22Rv1 (cell line): ENCODE measurements around the gene HSPA8.

Experiments used
- CTCF ChIP-seq: fragments of 450-650 bp; IDR thresholded peaks from 2 replicates; pipeline ENCODE4 v1.5.1; 2017; ENCODE audit warnings: mild to moderate bottlenecking
- ZFX ChIP-seq: fragments of 450-650 bp; IDR thresholded peaks from 2 replicates; pipeline ENCODE4 v1.6.1; 2017; ENCODE audit warnings: antibody characterized with exemption, borderline replicate concordance

- no peak for TF ChIP-seq CTCF
- no peak for TF ChIP-seq ZFX
Measured at GRCh38 chr11:123047947-123048293, 14.0 kb downstream of the HSPA8 start.
